Dedifferentiated amniotic fluid mesenchymal stem cell (primary cell): Measurements from ENCODE around the gene SEPTIN8.
A peak's percentile ranks its signal among the peaks of the same experiment; 100 is the strongest.

Experiments used
- DNase-seq: peaks from one replicate; pipeline ENCODE4 v3.0.0-alpha.2; 2016; ENCODE audit errors: extremely low spot score

The SEPTIN8 gene

DNA sequence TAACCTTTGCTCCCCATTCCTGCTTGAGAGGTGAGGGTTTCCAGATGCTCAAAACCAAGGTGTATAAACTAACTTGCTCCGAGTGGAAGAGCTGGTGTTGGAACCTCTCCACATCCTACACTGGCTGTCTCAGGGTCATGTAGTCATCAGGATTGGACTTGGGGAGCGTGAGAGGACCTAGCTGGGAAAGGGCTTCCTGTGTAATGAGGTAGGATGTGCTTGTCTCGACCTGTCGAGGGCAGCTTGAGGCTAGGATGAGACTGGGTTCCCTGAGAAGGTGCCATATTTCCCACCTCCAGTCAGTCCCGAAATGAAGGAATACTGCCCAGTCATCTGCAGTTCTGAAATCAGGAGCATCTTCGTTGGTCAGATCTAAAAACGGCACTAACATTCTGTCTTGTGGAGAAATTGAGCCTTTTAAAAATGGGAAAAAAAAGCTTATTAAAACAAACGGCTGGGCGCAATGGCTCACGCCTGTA is 28.5 kb downstream of the SEPTIN8 start:
- DNase-seq = no peak

- DNase-seq = no peak
Observed at GRCh38 chr5:132747616-132748440, 29.2 kb downstream of the SEPTIN8 start.

DNA sequence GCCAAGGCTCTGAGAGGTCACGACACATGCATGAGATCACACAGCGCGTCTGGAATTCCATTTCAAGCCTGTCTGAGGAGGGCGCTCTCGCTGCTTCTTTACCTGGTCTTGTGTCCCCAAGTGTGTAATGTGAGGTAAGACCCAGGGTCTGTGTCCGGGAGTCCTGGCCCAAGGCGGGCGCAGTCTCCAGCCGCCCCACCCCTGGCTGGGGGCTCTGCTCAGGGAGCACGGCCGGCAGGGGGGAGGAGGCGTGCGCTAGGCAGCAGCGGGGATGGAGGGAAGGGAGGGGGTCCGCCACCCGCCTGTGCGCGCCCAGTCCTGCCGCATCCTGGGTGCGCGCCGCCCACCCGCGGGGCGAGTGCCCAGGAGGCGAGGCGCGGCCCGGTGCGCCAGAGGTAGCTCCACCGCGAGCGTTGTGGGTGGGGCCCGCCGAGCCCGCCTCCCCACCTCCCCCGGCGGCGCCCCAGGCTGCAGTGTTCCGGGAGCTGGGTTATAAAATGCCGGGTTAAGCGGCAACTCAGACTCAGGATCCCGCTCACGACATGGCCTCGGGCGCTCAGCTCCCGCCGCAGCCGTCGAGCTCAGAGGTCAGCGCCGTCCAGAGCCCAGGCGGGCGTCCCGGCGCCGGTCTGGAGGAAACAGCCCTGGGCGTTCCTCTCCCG is 30.0 kb downstream of the SEPTIN8 start, which contains the start of gene CCNI2:
Gene CCNI2, plus strand, starts transcription at position 473 of the 662 bp plus-strand sequence. Its CDS starts 70 bp downstream, at position 543.
- DNase-seq = no peak

DNA sequence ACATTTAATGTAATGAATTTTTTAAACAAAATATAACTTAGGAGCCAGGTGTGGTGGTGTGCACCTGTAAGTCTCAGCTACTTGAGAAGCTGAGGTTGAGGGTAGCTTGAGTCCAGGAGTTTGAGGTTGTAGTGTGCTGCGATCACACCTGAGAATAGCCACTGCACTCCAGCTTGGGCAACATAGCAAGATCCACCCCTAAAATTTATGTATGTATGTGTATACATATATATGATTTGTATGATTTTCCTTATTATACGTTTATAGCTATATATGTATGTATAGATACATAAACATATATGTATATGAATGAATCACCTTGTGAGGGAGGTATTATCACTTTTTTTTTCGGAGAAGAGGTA is 30.5 kb downstream of the SEPTIN8 start:
- DNase-seq = no peak

GRCh38 chr5:132744659-132745058 is 32.4 kb downstream of the SEPTIN8 start:
- DNase-seq = no peak

DNA sequence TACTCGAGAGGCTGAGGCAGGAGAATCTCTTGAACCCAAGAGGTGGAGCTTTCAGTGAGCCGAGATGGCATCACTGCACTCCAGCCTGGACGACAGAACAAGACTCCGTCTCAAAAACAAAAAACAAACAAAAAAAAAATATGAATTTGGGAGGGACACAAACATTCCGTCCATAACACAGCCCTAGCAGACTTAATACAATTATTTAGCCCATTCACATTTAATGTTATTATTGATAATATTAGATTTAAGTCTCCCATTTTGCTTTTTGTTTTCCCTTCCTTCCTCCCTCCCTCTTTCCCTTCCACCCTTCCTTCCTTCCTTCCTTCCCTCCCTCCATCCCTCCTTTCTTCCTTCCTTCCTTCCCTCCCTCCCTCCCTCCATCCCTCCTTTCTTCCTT is 34.4 kb downstream of the SEPTIN8 start:
- no peak for DNase-seq

- DNase-seq = no peak
Observed at GRCh38 chr5:132742158-132742557, 34.9 kb downstream of the SEPTIN8 start.

DNA sequence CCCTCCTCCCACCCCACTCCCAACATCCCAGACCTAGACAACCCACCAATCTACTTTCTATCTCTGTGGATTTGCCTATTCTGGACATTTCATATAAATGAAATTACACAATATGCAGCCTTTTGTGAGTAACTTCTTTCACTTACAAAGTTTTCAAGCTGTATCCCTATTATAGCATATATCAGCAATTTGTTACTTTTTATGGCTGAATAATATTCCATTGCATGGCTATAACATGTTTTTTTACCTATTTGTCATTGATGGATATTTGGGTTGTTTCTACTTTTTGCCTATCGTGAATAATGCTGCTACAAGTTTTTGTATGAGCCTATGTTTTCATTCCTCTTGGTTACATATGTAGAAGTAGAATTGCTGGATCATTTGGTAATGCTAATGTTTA is 37.8 kb downstream of the SEPTIN8 start:
- no peak for DNase-seq

- DNase-seq = no peak
Observed at GRCh38 chr5:132737982-132738681, 38.9 kb downstream of the SEPTIN8 start.

DNA sequence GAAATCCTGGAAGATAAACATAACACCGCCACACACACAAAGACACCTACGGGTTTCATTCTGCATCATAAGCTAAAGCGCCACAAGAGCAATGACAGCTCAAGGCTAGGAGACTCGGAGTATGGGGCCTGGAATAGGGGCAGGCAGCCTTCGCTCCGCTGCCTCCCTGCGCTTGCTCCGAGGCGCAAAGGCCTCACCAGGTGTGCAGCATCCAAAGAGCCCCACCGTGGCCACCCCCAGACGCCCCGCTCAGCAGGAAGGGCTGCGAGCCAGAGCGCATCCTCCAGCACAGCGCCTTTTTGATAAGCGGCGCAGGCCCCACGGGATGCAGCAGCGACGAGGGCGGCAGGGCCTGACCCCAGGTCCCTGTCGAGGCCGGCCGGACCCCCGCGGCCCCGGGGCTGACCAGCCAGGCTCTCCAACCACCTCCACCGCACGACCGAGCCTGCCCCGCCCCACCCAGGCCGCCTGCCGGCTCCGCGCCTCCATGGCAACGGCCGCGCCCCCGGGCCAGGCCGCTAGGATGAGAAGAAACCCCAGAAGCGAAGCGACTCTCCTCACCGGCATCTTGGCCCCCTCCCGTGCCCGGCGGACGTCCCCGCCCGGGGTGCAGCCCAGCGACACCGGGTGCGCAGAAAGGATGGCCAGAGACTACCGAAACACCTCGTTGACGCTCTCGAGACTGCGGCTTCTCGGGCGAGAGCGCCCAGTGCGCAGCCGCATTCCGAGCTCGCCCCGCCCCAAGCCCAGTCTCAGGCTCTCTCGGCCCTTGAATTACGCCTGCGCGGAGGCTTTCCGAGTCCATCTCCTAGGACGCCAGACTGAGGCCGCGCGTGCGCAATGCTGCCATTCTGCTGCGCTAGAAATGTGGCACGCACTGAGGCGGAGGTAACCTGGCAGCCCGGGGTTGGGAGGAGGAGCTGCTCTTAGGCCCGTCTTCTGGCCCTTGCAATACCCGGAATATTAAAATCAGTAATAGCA is 39.9 kb downstream of the SEPTIN8 start, which contains the start of gene KIF3A:
Gene KIF3A, minus strand, starts transcription at position 694 of the 981 bp plus-strand sequence. Its CDS starts 127 bp downstream, at position 567.
- DNase-seq = peak; percentile 96

- DNase-seq = no peak
Observed at GRCh38 chr5:132734687-132735086, 42.4 kb downstream of the SEPTIN8 start.

GRCh38 chr5:132733499-132734148 is 43.4 kb downstream of the SEPTIN8 start:
- DNase-seq = no peak

DNA sequence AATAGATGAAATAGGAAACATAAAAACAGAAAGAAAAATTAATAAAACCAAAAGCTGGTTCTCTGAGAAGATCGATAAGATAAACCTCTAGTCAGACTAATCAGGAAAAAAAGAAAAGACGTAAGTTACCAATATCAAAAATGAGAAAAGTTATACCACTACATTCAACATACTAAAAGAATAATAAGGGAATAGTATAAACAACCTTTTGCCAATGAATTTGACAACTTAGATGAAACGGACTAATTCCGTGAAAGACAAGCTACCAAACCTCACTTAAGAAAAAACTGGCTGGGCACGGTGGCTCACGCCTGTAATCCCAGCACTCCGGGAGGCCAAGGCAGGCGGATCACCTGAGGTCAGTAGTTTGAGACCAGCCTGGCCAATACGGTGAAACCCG is 47.1 kb downstream of the SEPTIN8 start:
- DNase-seq = no peak

- no peak for DNase-seq
Observed at GRCh38 chr5:132725745-132726144, 51.3 kb downstream of the SEPTIN8 start.

DNA sequence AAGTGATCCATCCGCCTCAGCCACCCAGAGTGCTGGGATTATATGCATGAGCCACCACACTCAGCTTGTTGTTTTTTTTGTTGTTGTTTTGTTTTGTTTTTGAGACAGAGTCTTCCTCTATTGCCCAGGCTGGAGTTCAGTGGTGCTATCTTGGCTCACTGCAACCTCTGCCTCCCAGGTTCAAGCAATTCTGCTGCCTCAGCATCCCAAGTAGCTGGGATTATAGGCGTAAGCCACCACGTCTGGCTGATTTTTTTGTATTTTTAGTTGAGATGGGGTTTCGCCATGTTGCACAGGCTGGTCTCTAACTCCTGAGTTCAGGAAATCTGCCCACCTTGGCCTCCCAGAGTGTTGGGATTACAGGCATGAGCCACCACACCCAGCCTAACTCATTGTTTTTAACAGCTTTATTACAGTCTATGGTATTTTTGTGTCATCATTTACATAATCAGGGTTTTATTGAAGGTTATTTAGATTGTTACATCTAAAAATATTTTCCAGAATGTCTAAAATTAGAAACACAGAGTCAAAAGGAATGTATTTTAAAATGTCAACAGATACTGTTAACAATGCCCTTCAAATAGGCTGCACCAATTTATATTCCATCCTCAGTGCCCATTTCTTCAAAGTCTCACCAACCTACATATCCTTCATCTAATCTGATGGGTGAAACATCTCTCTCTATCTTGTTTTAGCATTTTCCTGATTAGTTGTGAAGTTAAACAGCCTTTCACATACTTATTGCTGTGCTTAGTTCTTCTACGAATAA is 58.3 kb downstream of the SEPTIN8 start:
- no peak for DNase-seq

DNA sequence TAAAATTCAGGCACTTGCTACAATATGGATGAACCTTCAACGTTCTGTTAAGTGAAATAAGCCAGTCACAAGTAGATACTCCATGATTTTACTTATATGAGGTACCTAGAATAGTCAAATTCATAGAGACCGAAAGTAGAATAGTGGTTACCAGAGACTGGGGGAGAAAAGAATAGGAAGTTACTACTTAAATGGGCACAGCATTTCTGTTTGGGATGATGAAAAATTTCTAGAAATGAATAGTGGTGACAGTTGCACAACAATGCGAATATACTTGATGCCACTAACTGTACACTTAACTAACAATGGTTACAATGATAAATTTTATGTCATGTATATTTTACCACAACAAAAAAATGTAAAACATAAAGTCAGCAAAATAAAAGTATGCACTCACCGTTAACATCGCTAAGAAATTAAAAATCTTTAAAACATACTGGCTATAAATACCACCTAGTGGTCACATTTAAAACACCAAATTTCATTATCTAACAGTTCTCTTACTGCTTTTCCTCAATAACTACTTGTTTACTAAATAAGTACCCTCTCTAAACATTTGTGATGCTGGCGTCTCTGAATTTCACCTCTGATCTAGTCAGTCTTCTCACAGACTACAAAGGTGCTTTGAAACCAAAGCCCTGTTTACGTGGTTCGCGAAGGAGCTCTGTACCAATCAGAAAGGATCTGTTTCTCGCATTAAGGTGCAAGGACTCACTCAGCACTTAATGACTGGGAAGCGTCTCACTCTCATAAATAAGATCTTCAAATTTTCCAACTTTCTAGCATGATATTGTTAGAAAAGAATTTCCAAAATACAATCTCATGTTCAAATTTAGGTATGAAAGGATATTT is 62.4 kb downstream of the SEPTIN8 start:
- no peak for DNase-seq

DNA sequence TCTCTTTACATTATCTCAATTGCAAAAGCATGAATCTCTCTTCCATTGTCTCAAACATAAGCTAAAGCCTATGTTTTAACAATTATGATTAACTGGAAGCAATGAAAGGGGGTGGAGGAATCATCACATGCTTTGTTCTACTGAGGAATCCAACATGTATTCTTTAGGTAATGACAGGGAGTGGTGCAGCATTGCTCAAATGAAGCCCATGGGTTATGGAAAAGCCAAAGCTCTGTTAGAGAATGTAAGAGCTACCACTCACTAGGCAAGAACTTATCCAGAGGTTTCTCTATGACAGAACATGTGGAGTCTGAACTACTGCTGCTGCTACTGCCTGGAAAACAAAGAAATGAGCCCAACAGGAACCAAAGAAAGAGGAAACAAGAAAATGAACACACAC is 68.4 kb downstream of the SEPTIN8 start:
- DNase-seq = no peak

GRCh38 chr5:132704875-132705274 is 72.2 kb downstream of the SEPTIN8 start:
- DNase-seq = peak; percentile 32
